HG02571 (cell line): ENCODE results near the gene MPZL3.
"Not testable (repeated sequence)": the region's sequence is repeated elsewhere in the genome, so short reads cannot be mapped to it uniquely, and the experiment has no call there.

Source experiments
- ATAC-seq: cut with Tn5 transposase; IDR thresholded peaks from one replicate; pipeline ENCODE4 v1.9.1; 2021; ENCODE audit warnings: mild to moderate bottlenecking, moderate library complexity; ENCODE audit not compliant: unreplicated experiment

MPZL3 gene

DNA sequence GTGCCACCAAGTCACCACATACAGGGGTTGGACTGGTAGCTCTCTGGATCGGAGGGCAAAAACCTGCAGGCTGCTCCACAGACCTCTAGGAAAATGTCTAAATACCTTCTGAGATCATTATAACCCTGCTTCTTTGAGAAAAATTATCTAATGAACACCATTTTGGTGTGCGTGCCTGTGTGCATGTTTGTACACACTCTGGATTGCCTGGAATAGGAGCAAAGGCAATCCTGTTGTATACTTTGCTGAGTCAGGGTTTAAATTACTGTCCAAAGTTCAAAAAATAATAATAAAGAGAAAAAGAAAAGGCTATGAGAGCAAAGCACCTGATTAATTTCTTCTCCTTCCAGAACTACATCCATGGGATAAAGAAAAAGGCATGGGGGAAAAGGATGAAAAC is 38.4 kb downstream of the MPZL3 start:
- no peak for ATAC-seq

DNA sequence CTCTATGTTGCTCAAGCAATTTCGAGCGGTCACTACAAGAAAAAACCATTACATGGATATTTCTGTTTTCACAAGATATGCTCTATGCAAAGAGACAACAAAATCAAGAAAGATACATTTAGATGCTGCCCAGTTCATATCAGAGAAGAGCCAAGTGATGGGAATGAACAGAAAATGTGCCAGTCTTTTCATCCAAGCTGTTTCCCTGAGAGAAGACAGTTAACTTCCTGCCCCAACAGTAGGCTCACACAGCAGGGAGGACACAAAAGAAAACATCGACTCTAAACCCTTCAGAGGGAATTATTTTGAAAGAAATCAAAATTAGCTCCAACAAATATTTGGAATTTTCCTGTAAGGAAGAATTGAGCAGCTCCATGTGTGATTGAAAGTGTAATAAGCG is 39.0 kb downstream of the MPZL3 start:
- ATAC-seq = no peak

DNA sequence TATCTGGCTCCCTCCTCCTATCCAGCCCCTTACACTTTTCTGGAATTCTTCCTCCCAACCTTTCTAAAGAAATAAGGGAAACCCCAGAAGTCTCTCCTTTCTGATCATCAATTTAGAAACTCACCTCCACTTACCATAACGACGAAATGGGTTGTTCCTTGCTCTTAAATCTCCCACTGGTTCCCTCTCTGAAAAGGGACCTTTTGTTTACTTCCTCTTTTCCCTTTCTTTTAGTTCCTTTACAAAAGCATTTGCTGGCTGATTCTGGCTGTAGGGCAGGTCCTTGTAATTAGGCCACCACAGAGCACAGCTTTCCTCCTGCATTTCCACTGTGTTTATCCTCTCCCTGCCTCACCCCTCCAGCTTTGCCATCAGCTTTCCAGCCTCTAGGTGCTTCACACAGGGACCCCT is 39.4 kb downstream of the MPZL3 start:
- ATAC-seq = no peak

DNA sequence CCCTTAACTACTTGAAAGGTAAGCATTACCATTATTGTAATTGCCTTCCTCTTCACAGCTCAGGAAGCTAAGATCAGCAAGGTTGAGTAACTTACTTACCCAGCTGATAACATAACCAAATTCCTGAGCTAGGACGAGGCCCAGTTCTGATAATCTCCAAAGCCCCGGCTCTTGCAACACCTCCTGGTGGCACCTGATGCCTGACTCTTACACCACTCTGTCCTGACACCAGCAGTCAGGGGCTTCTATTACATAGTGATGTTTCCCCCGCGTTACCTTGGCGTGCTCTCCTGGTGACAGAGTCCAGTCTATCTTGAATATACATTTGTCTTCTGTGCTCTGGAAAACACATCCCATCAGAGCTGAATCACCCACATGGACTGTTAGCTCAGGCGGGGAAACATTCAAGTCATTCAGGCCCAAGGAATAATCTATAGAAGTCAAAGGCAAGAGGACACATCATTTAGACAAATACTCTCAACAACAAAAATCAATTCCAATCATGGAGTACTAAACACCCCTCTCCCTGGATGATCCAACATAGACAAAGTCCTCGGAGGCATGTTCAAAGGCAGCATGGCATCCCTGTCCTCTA is 39.9 kb downstream of the MPZL3 start:
- no peak for ATAC-seq

DNA sequence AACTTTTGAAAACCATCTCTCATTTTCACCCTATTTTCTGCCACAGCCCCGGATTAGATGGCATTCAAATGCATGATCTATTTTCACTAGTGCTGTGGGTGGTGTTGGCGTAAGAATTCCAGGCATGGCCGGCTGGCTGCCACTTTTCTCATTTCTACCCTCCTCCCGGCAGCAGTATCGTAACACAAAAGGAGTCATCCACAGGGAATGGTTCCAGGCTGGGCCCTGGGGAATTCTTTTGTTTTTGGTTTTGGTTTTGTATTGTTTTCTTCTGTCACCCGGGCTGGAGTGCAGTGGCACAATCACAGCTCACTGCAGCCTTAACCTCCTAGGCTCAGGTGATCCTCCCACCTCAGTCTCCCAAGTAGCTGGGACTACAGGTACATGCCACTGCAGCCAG is 41.2 kb downstream of the MPZL3 start:
- ATAC-seq = no peak

DNA sequence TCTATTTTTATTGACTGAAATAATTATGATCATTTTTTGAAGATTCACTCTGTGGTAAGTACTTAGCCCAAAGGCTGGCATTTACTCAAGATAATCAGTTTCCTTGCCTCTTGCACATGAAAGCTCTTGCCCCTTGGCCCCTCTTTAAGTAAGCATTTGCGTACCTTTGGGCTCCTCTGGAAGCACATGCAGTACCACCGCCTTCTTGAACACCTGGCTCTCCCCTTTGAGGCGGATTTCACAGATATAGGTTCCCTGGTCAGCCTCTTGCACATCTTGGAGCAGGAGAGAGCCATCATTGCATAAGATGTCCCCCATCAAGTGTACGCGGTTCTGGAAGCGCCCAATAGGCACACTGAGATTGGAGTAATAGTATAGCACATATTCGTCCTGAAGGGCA is 41.8 kb downstream of the MPZL3 start:
- ATAC-seq = no peak

DNA sequence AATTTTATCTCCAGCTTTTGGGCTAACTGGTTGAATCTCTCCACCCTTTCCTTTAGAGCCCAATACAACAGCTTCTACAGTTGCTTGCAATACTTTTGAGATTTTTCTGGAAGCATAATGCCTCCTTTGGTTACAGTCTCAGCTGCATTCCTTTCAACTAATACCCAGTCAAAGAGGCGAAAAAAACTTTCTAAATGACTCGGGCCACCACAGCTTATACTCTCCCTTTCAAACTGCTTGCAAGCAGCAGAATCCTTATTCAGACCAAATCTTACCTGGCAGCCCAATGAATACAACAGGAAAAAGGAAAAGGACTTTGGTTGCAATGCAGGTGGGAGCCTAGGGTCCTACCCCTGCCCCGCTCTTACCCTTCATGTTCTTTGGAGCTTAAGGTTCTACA is 43.1 kb downstream of the MPZL3 start:
- no peak for ATAC-seq

DNA sequence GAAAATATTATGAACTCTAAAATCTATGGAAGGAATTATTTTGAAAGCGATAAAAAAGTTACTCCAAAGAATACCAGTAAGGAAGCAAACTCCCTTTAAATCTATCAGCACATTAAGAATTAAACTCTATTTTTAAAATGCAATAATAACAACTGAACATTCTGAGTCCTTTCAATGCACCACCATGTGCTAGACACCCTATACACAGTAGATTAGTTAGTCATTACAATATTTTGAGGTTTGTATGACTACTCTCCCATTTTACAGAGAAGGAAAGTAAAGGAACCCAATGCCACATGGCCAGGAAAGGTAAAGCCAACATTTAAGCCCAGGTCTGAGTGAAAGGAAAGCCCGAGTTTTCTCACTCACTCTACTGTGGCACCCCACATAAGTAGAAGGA is 45.1 kb downstream of the MPZL3 start:
- ATAC-seq = no peak

DNA sequence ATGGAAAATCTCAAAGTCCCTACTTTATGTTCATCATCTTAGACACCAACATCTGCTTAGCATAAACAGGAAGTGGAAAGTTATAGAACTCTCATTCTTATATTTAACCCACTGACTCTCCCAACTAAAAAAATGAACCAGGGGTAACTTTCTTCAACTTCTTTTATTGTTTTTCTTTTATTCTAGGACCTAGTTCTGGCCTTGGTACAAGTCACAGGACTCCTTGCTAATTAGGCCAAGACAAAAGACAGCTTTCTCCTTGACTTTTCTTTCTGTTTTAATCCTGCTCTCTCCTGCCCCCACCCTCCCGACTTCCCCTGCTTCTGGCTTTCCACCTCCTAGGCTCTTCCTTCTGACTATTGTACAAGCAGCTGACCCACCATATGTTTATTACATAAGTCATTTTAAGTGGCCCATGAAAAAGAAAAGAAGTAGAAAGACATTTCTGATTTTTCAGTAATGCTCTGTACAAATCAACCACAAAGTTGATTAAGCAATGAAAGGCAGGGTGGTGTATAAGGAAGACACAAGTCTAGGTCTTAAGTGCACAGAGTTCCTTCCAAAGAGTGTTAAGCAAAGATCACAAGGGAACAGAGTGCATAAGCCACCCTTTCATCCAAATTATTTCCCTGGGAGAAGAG is 45.7 kb downstream of the MPZL3 start:
- ATAC-seq = no peak

DNA sequence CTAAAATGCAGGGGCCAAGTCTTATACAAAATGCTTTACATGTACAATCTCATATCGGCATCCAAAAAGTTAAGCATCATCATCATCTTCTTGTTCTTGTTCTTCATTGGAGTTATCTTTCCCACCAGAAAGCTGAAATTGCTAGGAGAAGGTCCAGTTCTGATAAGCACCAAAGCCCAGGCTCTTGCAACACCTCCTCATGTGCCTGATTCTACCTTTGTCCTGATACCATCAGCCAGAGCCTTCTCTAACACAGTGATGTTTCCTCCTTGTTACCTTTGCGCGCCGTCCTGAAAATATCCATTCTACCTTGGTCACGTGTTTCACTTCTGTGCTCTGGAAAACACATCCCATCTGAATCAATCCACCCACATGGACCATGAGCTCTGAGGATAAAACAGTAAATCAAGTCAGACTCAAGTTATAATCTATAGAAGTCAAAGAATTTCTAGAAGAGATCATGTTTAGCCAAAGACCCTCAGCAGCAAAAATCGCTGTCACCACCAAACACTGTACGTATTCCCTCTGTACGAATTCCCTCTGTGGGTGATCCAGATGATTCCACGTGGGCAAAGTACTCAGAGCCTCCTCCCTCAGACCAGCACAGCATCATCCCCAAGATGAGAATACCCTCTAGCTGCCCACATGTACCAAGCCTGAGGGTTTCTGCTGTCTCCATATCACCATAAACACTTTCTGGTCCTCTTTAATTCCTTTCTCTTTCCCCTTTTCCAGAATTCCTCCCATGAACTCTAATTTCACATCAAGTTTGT is 46.4 kb downstream of the MPZL3 start:
- no peak for ATAC-seq

DNA sequence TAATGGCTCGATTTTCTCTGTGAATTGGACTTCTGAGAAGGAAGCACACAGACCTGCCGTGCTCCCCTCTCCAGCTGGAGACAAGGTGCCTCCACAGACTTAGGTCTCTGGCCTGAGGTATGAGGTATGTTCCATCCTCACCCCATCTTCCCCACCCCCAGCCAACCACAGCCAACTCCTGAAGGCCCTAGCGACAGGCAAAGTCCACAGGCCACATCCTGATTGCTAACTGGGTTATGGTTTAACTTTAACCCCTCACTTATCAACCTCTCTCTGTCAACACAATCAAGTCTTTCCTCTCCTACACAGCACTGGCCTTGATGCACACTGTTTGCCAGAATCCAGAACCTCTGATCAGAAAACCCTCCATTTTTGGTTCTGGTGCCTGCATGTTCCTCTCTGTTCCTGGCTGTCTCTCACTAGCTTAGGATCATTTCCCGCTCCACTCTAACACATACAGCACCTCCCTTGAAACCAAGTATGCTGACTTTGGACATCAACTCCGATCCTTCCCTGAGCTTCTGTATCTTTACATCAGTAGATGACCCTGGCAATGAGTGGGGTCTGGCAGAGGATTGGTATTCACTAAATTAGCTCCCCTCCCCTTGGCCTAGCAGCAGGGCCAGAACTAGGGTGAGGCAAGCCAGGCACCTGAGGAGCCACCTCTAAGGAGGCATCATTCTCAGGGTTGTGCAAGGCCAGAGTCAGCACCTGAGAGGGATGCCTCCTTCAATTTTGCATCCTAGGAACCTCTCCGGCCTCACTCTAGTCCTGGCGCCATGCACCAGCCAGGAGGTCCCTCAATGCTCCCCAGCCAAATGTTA is 49.4 kb downstream of the MPZL3 start:
- no peak for ATAC-seq

DNA sequence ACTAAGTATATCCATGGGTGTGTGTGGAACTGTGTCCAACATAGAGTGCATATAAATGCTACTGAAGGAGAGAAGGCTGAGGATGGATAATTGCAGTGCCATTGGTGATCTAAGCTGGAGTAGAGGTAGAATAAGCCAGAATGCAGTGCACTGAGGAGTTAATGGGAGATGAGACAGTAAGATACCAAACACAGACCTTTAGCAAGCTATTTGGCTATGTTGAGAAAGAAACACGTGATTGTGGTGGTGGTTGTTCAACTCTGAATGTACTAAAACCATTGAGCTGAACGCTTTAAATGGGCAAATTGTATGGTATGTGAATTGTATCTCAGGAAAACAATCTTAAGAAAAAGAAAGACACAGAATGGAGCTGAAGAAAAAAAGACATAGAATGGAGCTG is 50.2 kb downstream of the MPZL3 start:
- ATAC-seq = no peak

DNA sequence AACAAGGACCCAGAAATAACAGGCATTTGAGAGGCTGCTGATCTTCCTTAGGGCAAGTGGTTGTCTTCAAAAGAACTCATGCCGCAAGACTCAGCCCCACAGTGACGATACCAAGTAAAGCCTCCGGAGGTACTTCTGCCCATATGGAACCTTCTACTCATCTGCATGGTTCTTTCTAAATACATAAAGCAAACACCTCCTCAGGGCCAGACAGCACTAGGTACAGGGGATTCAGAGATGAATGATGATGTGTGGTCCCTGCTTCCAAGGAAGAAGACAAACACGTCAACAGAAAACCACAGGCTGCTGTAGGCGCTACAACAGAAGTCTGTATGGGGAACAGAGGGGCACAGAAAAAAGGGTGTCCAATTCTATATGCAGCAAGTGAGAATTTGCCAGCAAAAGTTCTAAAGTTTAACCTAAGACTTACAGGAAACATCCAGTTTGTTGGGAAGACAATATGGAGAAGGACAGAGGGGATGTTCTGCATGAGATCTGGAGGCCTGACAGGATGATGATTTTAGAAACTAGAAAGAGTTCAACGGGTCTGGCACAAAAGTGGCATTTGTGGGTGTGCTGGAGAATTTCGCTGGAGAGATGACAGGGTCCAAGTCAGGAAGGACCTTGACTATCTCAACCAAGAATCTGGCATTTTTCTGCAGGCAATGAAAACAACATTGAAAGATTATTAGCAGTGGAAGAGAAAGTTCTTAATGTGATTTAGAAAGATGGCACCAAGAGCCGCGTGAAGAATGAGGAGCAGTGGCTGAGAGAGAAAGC is 51.1 kb downstream of the MPZL3 start:
- no peak for ATAC-seq

DNA sequence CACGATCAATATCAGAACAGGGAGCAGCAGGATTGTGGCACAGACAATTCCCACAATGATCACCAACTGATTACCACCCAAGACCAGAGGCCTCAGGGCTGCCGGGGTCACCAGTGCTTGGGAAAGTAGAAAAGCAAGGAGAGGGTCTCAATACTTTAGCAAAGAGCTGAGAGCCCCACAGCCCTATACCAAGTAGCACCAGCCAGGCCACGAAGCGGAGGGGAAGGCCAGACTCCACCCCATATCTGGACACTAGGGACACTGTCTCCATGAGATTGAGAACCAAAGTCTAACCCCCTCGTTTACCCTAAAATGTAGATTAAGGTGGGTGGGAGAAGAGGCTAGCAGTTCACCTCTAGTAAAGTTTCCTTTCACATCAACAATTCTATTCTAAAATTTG is 51.7 kb downstream of the MPZL3 start:
- ATAC-seq = no peak

DNA sequence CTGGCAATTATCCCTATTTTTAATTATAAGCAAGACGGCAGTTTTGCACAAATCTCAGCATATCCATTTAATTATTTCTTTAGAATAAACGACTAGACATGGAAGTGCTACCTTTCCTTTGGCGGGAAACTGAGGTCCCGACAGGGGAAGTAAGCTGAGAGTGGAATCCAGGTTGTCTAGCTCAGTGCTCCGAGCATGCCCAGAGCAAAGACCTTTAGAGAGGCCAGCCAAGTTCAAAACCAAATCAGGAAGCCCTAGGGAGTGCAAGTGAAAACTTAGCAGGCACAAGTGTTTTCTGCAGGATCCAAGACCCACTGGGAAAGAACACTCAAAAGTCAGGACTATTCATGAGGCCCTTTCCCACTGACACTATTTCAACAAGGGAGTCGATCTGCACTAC is 53.0 kb downstream of the MPZL3 start:
- no peak for ATAC-seq

DNA sequence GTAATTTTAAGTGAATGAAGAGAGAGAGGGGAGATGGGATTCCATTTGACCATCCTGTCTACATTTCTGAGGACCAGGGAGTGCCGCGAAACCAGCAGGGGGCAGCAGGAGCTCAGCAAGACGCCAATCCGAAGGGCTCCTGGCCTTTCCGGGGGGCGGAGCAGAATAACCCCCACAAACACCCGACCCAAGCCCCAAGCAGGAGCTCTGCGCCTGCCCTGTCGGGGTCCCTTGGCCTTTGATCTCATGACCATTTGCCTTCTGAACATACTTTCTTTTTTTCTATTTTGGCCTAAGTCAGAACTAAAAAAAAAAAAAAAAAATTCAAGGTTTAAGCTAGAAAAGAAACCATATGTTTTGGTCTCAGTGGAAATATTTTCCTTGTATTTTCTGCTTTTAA is 53.8 kb downstream of the MPZL3 start:
- ATAC-seq = no peak

DNA sequence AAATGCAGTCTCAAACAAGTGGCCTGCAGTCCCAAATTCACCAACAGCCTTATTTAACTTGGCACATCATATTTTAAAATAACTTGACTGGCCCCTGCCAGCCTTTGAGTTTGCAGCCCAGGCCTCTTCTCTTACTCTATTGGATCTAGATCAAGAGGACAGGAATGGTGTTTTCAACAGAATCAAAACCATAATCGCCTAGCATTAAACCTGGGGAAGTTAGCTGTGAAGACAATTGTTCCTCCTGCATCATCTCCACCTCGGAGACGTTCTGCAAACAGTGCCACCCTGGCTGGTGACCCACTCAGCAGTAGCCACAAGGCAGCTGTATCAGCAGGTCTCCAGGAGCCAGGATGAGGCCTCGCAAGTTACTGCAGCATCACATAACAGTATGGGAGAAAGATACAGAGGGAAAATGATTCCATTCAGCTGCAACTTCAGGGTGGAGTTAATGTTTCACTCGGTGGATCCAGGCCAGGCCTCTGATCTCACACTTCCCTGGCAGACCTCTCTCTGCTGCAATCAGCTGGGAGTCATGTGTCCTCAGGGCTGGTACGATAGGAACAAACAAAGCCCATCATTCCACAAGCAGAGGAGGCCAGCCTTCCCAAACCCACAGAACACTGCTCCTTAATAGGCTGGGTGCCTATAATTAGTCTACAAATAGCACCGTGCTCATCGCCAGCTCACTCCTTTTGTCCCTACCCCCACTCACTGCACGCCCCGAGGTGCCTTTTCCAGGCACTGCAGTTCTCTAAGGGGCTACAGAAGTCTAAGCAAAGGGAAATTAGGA is 57.1 kb downstream of the MPZL3 start:
- no peak for ATAC-seq

DNA sequence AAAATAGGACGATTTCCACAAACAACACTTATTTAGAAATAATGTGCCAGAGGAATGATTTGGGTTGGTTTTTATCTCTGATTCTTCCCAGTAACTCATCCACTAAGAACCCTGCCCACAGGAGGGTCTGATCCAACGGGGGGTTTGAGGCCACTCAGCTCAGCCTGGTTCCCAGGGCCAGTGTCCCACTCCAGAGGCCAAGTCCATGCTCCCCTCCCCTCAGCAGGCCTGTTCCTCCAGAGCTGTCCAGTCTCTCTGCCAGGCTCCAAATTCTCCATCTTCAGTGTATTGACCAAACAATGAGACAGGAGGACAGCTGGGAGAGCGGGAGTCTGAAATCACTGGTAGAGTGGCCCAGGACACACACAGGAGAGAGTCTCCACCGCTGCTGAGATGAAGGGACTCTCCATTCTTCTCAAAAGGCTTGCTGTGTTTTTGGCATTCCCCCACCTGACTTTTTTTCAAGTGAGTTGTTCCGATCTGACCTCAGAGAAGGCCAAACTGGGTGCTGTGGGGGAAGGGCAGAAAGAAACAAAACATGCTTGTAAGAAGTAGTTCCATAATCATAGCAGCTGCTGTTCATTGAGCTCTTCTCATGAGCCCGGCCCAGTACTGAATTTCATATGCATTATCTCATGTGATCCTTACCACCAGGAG is 58.1 kb downstream of the MPZL3 start:
- no peak for ATAC-seq

DNA sequence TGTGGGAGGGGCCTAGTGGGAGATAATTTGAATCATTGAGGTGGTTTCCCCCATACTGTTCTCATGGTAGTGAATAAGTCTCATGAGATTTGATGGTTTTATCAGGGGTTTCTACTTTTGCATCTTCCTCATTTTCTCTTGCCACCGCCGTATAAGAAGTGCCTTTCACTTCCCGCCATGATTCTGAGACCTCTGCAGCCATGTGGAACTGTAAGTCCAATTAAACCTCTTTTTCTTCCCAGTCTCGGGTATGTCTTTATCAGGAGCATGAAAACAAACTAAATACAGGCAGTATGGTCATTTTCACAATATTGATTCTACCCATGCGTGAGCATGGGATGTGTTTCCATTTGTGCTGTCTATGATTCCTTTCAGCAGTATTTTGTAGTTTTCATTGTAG is 59.3 kb downstream of the MPZL3 start:
- ATAC-seq = not testable (repeated sequence)
